K562 (cell line): Measurements from ENCODE around the gene IP6K2. TPM values are rescaled to one million over a fixed set of nuclear protein-coding genes. Genes with fewer than 3 reads are reported as not detected.
A peak's percentile ranks its signal among the peaks of the same experiment; 100 is the strongest.

Experiments used
- ATAC-seq: fragments of 200-7000 bp; cut with Tn5 transposase; 3 replicates; pipeline ENCODE4 v1.9.1; 2020; ENCODE audit warnings: moderate library complexity
- BruUV-seq: library from RNA; stranded (reverse); fragments of 400-500 nt; replicated peaks from 2 replicates; lab custom pipeline; 2021; lab: Mats Ljungman, UMichigan
- CTCF ChIA-PET: fragments of 300-600 bp; formaldehyde crosslinking; extraction: SDS; loops from one replicate; lab custom pipeline; 2021; ENCODE audit warnings: low intra/inter-chr PET ratio; lab: Yijun Ruan, JAX
- POLR2A ChIA-PET: fragments of 300-600, 350-650 bp; sonication (Branson Sonifier 250); formaldehyde crosslinking; extraction: SDS; loops from one replicate; lab custom pipeline; 2021; ENCODE audit warnings: antibody characterized with exemption, inconsistent platforms; lab: Yijun Ruan, JAX
- DNase-seq, 4 experiments: peaks; one replicate each; pipeline versions ENCODE4 v3.0.0 to v3.0.0-alpha.2; 2011 to 2018; ENCODE audit warnings: low spot score in 3 of 4, mixed read lengths in 3 of 4; ENCODE audit errors: extremely low read depth in 1 of 4
- FAIRE-seq: peaks from 2 replicates; lab custom pipeline; 2011; peaks lifted over from hg19 to GRCh38; lab: Jason Lieb, UNC
- H2AFZ ChIP-seq: 2 replicates; pipeline ENCODE4 v1.6.0; 2011; ENCODE audit warnings: low read depth, low read length, control low read depth, inconsistent platforms
- H3K27ac ChIP-seq: fragments of 200-600 bp; 3 replicates; pipeline ENCODE4 v1.8.0; 2011; ENCODE audit warnings: low read depth, mild to moderate bottlenecking, control low read depth, inconsistent platforms, low read length, moderate library complexity, mixed read lengths; ENCODE audit errors: extremely low read depth
- H3K27me3 ChIP-seq, 2 experiments: fragments of 300-600 bp in 1 of 2; 2 replicates in 1 of 2; 3 replicates in 1 of 2; pipeline versions ENCODE4 v1.6.0 to v1.8.0; 2011; ENCODE audit warnings: inconsistent platforms in 2 of 2, low read length in 2 of 2, mild to moderate bottlenecking in 1 of 2, mixed read lengths in 1 of 2, moderate library complexity in 1 of 2; ENCODE audit not compliant: control insufficient read depth in 2 of 2, insufficient read depth in 2 of 2
- H3K36me3 ChIP-seq: fragments of 300-600 bp; 3 replicates; pipeline ENCODE4 v1.8.0; 2011; ENCODE audit warnings: mild to moderate bottlenecking, low read length, inconsistent platforms; ENCODE audit not compliant: control insufficient read depth, insufficient read depth
- H3K4me1 ChIP-seq, 2 experiments: fragments of 200-600 bp in 1 of 2; replicated peaks in 1 of 2; 2 replicates in 1 of 2; 3 replicates in 1 of 2; pipeline versions ENCODE4 v1.5.1 to v1.8.0; 2011; ENCODE audit warnings: inconsistent platforms in 2 of 2, low read length in 2 of 2, mild to moderate bottlenecking in 1 of 2, mixed read lengths in 1 of 2, moderate library complexity in 1 of 2; ENCODE audit not compliant: control insufficient read depth in 2 of 2, insufficient read depth in 2 of 2
- H3K4me2 ChIP-seq: 2 replicates; pipeline ENCODE4 v1.6.1; 2011; ENCODE audit warnings: low read length, control low read depth, inconsistent platforms, mixed read lengths; ENCODE audit not compliant: insufficient read depth
- H3K4me3 ChIP-seq: fragments of 200-600 bp; sonication (generic), shearing (Covaris generic); 2 replicates; pipeline ENCODE4 v1.5.1; 2016; ENCODE audit warnings: control low read depth, inconsistent platforms
- H3K79me2 ChIP-seq: fragments of 200-600 bp; 3 replicates; pipeline ENCODE4 v1.8.0; 2011; ENCODE audit warnings: low read length, inconsistent platforms; ENCODE audit not compliant: control insufficient read depth, insufficient read depth
- H3K9ac ChIP-seq, 2 experiments: 2 replicates each; pipeline versions ENCODE4 v1.6.0 to v1.6.1; 2011; ENCODE audit warnings: low read depth in 2 of 2, low read length in 2 of 2, control low read depth in 1 of 2, inconsistent platforms in 1 of 2, mild to moderate bottlenecking in 1 of 2, mixed read lengths in 1 of 2; ENCODE audit not compliant: insufficient read depth in 1 of 2
- H3K9me1 ChIP-seq: one replicate; pipeline ENCODE4 v1.6.0; 2011; ENCODE audit warnings: inconsistent platforms, mild to moderate bottlenecking, low read length, moderate library complexity; ENCODE audit not compliant: control insufficient read depth, insufficient read depth
- H3K9me3 ChIP-seq: replicated peaks from 2 replicates; pipeline ENCODE4 v1.5.1; 2011; ENCODE audit warnings: low read depth, low read length, inconsistent platforms; ENCODE audit not compliant: control insufficient read depth, insufficient read depth
- H4K20me1 ChIP-seq: replicated peaks from 2 replicates; pipeline ENCODE4 v1.6.1; 2011; ENCODE audit warnings: low read length, inconsistent platforms, mixed read lengths; ENCODE audit not compliant: control insufficient read depth, insufficient read depth
- CTCF ChIP-seq, 3 experiments: IDR thresholded peaks in 2 of 3; conservative IDR thresholded peaks in 1 of 3; 2 replicates each; pipeline ENCODE4 v1.5.1; 2011 to 2012; ENCODE audit warnings: low read length in 3 of 3, mild to moderate bottlenecking in 3 of 3, control low read depth in 2 of 3, improper control_type of control experiment in 1 of 3, inconsistent platforms in 1 of 3, low read depth in 1 of 3, mixed read lengths in 1 of 3, moderate library complexity in 1 of 3; ENCODE audit not compliant: insufficient read depth in 2 of 3
- MAFK ChIP-seq: IDR thresholded peaks from 2 replicates; pipeline ENCODE4 v1.6.1; 2011; ENCODE audit warnings: low read length, improper control_type of control experiment
- RBM17 ChIP-seq: fragments of 200-400 bp; formaldehyde crosslinking; IDR thresholded peaks from 2 replicates; pipeline ENCODE4 v1.6.1; 2017; ENCODE audit warnings: low read depth, mild to moderate bottlenecking, low read length, borderline replicate concordance
- ZNF165 ChIP-seq: fragments of 250-450 bp; sonication (Bioruptor Pico); IDR thresholded peaks from 2 replicates; pipeline ENCODE4 v1.4.0; 2020; ENCODE audit warnings: borderline replicate concordance
- ZNF407 ChIP-seq: fragments of 450-650 bp; IDR thresholded peaks from 2 replicates; pipeline ENCODE4 v1.6.1; 2016; ENCODE audit warnings: low read depth
- WGBS: fragments of 100-300 bp; shearing (Covaris generic); methylation state at CpG from one replicate; pipeline ENCODE4 v1.1.6; 2016; ENCODE audit warnings: low coverage, mixed read lengths; ENCODE audit not compliant: insufficient coverage; ENCODE audit errors: missing lambda C conversion rate; 5-methylcytosine and 5-hydroxymethylcytosine counted together
- in situ Hi-C: fragments of 300-500 bp; cut with MboI; formaldehyde crosslinking; loops from 4 replicates; pipeline ENCODE4 v1.15.0; 2018; ENCODE audit warnings: inconsistent platforms, mixed read lengths
- intact Hi-C: fragments of 100-400 bp; cut with micrococcal nuclease; formaldehyde crosslinking; loops from 2 replicates; pipeline ENCODE4 v1.14.2; 2022
- polyA plus RNA-seq, 8 experiments: library from polyadenylated mRNA; depleted of rRNA in 4 of 8; stranded (reverse) in 5 of 8; unstranded in 3 of 8; fragments of >200 nt; fragmentation: Nextera tagmentation in 2 of 8; fragmentation: Illumina TruSeq in 1 of 8; extraction: Ambion mirVana in 2 of 8; extraction: Trizol in 1 of 8; gene quantifications; 2 replicates each; pipeline versions ENCODE4 v1.2.1 to v1.2.3, GENCODE V29; 2011 to 2014; ENCODE audit warnings: inconsistent platforms in 1 of 8, missing spikeins in 1 of 8
- total RNA-seq, 7 experiments: library from RNA; depleted of rRNA in 6 of 7; stranded (reverse); fragments of >200 nt in 6 of 7; fragmentation: Illumina TruSeq in 2 of 7; extraction: Trizol in 2 of 7; gene quantifications; 2 replicates each; pipeline versions ENCODE4 v1.2.1 to v1.2.3, GENCODE V29; 2011 to 2021; ENCODE audit warnings: low replicate concordance in 1 of 7

Gene IP6K2
- total and polyA plus RNA-seq, 9 of the 15 experiments (the other 6 are each of a cell fraction or from before 2014, with no cell fraction given): 19.6 to 78.1 (median 48.0) TPM

- whole genome bisulfite sequencing: 100% methylated on average over 1 of the region's 1 CpG
- Histone ChIP-seq H3K4me2 (no peak overlapping the region), H3K36me3 (peaks cover 41% of the 10 kb centered on the region; the same call in 2 of the 3 replicates), H3K79me2 (no peaks in the 10 kb centered on the region), H3K27ac (no peak overlapping the region), H3K27me3 (no peaks in the 10 kb centered on the region), H2AFZ (no peak overlapping the region), H3K9me3 (no peaks in the 10 kb centered on the region), H3K4me1 (no peaks in the 10 kb centered on the region), H3K4me3 (no peak overlapping the region), H3K9me1 (no peaks in the 10 kb centered on the region), H4K20me1 (no peaks in the 10 kb centered on the region), H3K9ac (no peak overlapping the region)
- FAIRE-seq: no peak
- in situ Hi-C loops (no loop called here), intact Hi-C loops (no loop called here)
- BruUV-seq: no TSS peak
- ChIA-PET POLR2A (no interaction called here), CTCF (interaction anchor here (0.7 kb wide), 1 partner anchor 29 kb away, joined by 5 read pairs; no protein-coding TSS in a partner anchor)
- ATAC-seq: no peak
- DNase-seq: no peak
- TF ChIP-seq CTCF (IDR thresholded peaks at IDR 0.05 in 2 of 3, conservative IDR thresholded peaks at IDR 0.05 in 1 of 3; ENCODE audit: insufficient read depth in 2 of 3, low read depth in 1 of 3, low read length in 3 of 3) (peak in 2 of 3 experiments; percentile 8 to 36; a peak in 2 of 6 replicates), MAFK (no peak)
Observed at GRCh38 chr3:48765376-48765775, 48.4 kb upstream of the IP6K2 start.

- Histone ChIP-seq H3K4me1 (no peaks in the 10 kb centered on the region), H3K27ac (no peak overlapping the region), H3K9me3 (no peaks in the 10 kb centered on the region), H3K9me1 (no peaks in the 10 kb centered on the region), H3K79me2 (no peaks in the 10 kb centered on the region), H3K27me3 (no peaks in the 10 kb centered on the region), H3K36me3 (peaks cover 38% of the 10 kb centered on the region; the same call in 2 of the 3 replicates), H3K4me2 (no peak overlapping the region), H2AFZ (no peak overlapping the region), H3K4me3 (no peak overlapping the region), H3K9ac (no peak overlapping the region), H4K20me1 (no peaks in the 10 kb centered on the region)
- ChIA-PET POLR2A (interaction anchor here (1.1 kb wide), 1 partner anchor 15 kb away, joined by 3 read pairs; no protein-coding TSS in a partner anchor), CTCF (no interaction called here)
- FAIRE-seq (no peak), DNase-seq (no peak), ATAC-seq (no peak)
- in situ Hi-C loops: no loop called here
- no TSS peak for BruUV-seq
- 88% methylated on average over 3 of the region's 3 CpGs for WGBS
- intact Hi-C loops: no loop called here
- TF ChIP-seq ZNF165 (CRISPR knock-in tag) (no peak), RBM17 (no peak), ZNF407 (no peak)
Observed at GRCh38 chr3:48762816-48763215, 45.8 kb upstream of the IP6K2 start.
